Esophagus (tissue), 2 donors: ENCODE results near the gene IKBIP. TPM values are rescaled to one million over a fixed set of nuclear protein-coding genes. Genes with fewer than 3 reads are reported as not detected.

ENCODE experiments used
- H3K27ac ChIP-seq, 2 donors: one replicate each; pipeline ENCODE4 v1.5.1; 2013; ENCODE audit warnings: low read depth in 2 of 2, mild to moderate bottlenecking in 2 of 2, inconsistent platforms in 1 of 2, low read length in 1 of 2, moderate library complexity in 1 of 2
- H3K27me3 ChIP-seq, 2 donors: one replicate each; pipeline ENCODE4 v1.6.1; 2013; ENCODE audit warnings: low read length in 2 of 2, control low read depth in 1 of 2, mild to moderate bottlenecking in 1 of 2; ENCODE audit not compliant: insufficient read depth in 2 of 2, control insufficient read depth in 1 of 2
- H3K36me3 ChIP-seq, 2 donors: one replicate each; pipeline ENCODE4 v1.6.1; 2013; ENCODE audit warnings: low read length in 1 of 2; ENCODE audit not compliant: control insufficient read depth in 2 of 2, insufficient read depth in 2 of 2
- H3K4me1 ChIP-seq, 2 donors: one replicate each; pipeline ENCODE4 v1.6.1; 2013; ENCODE audit warnings: low read length in 1 of 2; ENCODE audit not compliant: control insufficient read depth in 2 of 2, insufficient read depth in 2 of 2
- H3K4me3 ChIP-seq, 2 donors: one replicate each; pipeline ENCODE4 v1.5.1; 2013; ENCODE audit warnings: low read length in 2 of 2, mild to moderate bottlenecking in 2 of 2, low read depth in 1 of 2, moderate library complexity in 1 of 2
- H3K9me3 ChIP-seq, 2 donors: one replicate each; pipeline ENCODE4 v1.6.1; 2013; ENCODE audit warnings: mild to moderate bottlenecking in 2 of 2, low read depth in 1 of 2, low read length in 1 of 2, moderate library complexity in 1 of 2; ENCODE audit not compliant: control insufficient read depth in 2 of 2, insufficient read depth in 1 of 2
- WGBS, 2 donors: extraction: QIAGEN DNeasy Blood & Tissue Kit; methylation state at CpG; one replicate each; pipeline ENCODE4 v1.1.7; 2013; 5-methylcytosine and 5-hydroxymethylcytosine counted together
- polyA plus RNA-seq, 2 donors: library from polyadenylated mRNA; stranded (reverse); fragments of 200-250 nt; gene quantifications; one replicate each; pipeline ENCODE4 v1.2.3, GENCODE V29; 2013
- donor health status: healthy with polysubstance abuse.
- donor health status: Bipolar disorder and iron deficiency.

Gene IKBIP
- 1 to 10 TPM; 4.7 to 5.4 TPM for polyA plus RNA-seq

GRCh38 chr12:98644712-98645571 lies at the start of gene IKBIP, which contains the start of gene APAF1:
Gene IKBIP, minus strand, starts transcription at chr12:98644788. Its CDS starts 87 bp downstream, at chr12:98644701.
Gene APAF1, plus strand, starts transcription at chr12:98645290. Its CDS starts 3,070 bp downstream, at chr12:98648360.
- Histone ChIP-seq H3K4me1 (no peaks in the 10 kb centered on the region), H3K36me3 (no peaks in the 10 kb centered on the region), H3K4me3 (peak within 1 kb of the TSS; percentile 78 to 79), H3K27me3 (no peaks in the 10 kb centered on the region), H3K27ac (peak within 1 kb of the TSS; percentile 82), H3K9me3 (no peaks in the 10 kb centered on the region)
- 0% methylated on average over 81 to 91 of the region's 91 CpGs for WGBS, 2 donors

- Histone ChIP-seq H3K4me1 (no peaks in the 10 kb centered on the region), H3K4me3 (no peak overlapping the region), H3K27me3 (no peaks in the 10 kb centered on the region), H3K9me3 (no peaks in the 10 kb centered on the region), H3K27ac (no peak overlapping the region), H3K36me3 (peaks cover 0 to 6% of the 10 kb centered on the region in 2 donors)
These were observed 46.8 kb upstream of the IKBIP start for GRCh38 chr12:98691351-98691750.

- no peaks in the 10 kb centered on the region for H3K27me3 ChIP-seq
- H3K9me3 ChIP-seq, result no peaks in the 10 kb centered on the region
- H3K4me3 ChIP-seq, result no peak overlapping the region
- 82 to 90% methylated on average over 2 of the region's 2 CpGs for WGBS, 2 donors
- no peak overlapping the region for H3K27ac ChIP-seq
- peaks cover 2 to 3% of the 10 kb centered on the region in 2 donors for H3K36me3 ChIP-seq
- H3K4me1 ChIP-seq, result no peaks in the 10 kb centered on the region
These were observed 42.0 kb upstream of the IKBIP start for GRCh38 chr12:98686603-98687002.

GRCh38 chr12:98684199-98684598 lies 39.6 kb upstream of the IKBIP start:
- WGBS, 2 donors, result 98 to 100% methylated on average over 2 of the region's 2 CpGs
- no peaks in the 10 kb centered on the region for H3K27me3 ChIP-seq
- H3K4me3 ChIP-seq, result no peak overlapping the region
- no peak overlapping the region for H3K27ac ChIP-seq
- no peaks in the 10 kb centered on the region for H3K9me3 ChIP-seq
- no peaks in the 10 kb centered on the region for H3K4me1 ChIP-seq
- H3K36me3 ChIP-seq, result peaks cover 2 to 7% of the 10 kb centered on the region in 2 donors

GRCh38 chr12:98679611-98680005 lies 35.0 kb upstream of the IKBIP start:
- WGBS, 2 donors, result 95 to 96% methylated on average over 15 of the region's 15 CpGs
- Histone ChIP-seq H3K4me1 (no peaks in the 10 kb centered on the region), H3K9me3 (no peaks in the 10 kb centered on the region), H3K27me3 (no peaks in the 10 kb centered on the region), H3K36me3 (peaks cover 0 to 14% of the 10 kb centered on the region in 2 donors), H3K27ac (no peak overlapping the region), H3K4me3 (no peak overlapping the region)

- peaks cover 0 to 14% of the 10 kb centered on the region in 2 donors for H3K36me3 ChIP-seq
- no peaks in the 10 kb centered on the region for H3K4me1 ChIP-seq
- H3K9me3 ChIP-seq, result no peaks in the 10 kb centered on the region
- H3K27ac ChIP-seq, result no peak overlapping the region
- 94 to 95% methylated on average over 7 of the region's 7 CpGs for WGBS, 2 donors
- no peak overlapping the region for H3K4me3 ChIP-seq
- no peaks in the 10 kb centered on the region for H3K27me3 ChIP-seq
These were observed 34.5 kb upstream of the IKBIP start for GRCh38 chr12:98678946-98679610.

- peaks cover 0 to 14% of the 10 kb centered on the region in 2 donors for H3K36me3 ChIP-seq
- no peaks in the 10 kb centered on the region for H3K9me3 ChIP-seq
- H3K4me3 ChIP-seq, result no peak overlapping the region
- 90 to 94% methylated on average over 14 to 15 of the region's 15 CpGs for WGBS, 2 donors
- H3K4me1 ChIP-seq, result no peaks in the 10 kb centered on the region
- H3K27me3 ChIP-seq, result no peaks in the 10 kb centered on the region
- no peak overlapping the region for H3K27ac ChIP-seq
These were observed 33.8 kb upstream of the IKBIP start for GRCh38 chr12:98678236-98678945.

- no peak overlapping the region for H3K27ac ChIP-seq
- no peak overlapping the region for H3K4me3 ChIP-seq
- H3K27me3 ChIP-seq, result no peaks in the 10 kb centered on the region
- H3K36me3 ChIP-seq, result peaks cover 0 to 14% of the 10 kb centered on the region in 2 donors
- no peaks in the 10 kb centered on the region for H3K9me3 ChIP-seq
- H3K4me1 ChIP-seq, result no peaks in the 10 kb centered on the region
These were observed 30.3 kb upstream of the IKBIP start for GRCh38 chr12:98674841-98675240.

- no peak overlapping the region for H3K27ac ChIP-seq
- H3K4me1 ChIP-seq, result no peaks in the 10 kb centered on the region
- H3K9me3 ChIP-seq, result no peaks in the 10 kb centered on the region
- H3K36me3 ChIP-seq, result no peaks in the 10 kb centered on the region
- no peaks in the 10 kb centered on the region for H3K27me3 ChIP-seq
- WGBS, 2 donors, result 61 to 82% methylated on average over 7 of the region's 7 CpGs
- H3K4me3 ChIP-seq, result no peak overlapping the region
These were observed 26.9 kb upstream of the IKBIP start for GRCh38 chr12:98671459-98671858.
